GM23338 (cell line): ENCODE results near the gene RANGRF. TPM values are rescaled to one million over a fixed set of nuclear protein-coding genes. Genes with fewer than 3 reads are reported as not detected.

Experiments used
- ATAC-seq: fragments of 200-7000 bp; cut with Tn5 transposase; 3 replicates; pipeline ENCODE4 v1.9.1; 2020
- DNase-seq: peaks from one replicate; pipeline ENCODE4 v3.0.0-alpha.2; 2015; ENCODE audit warnings: low spot score
- H2AFZ ChIP-seq: fragments of 200-600 bp; sonication (generic); 2 replicates; pipeline ENCODE4 v1.8.0; 2016; ENCODE audit warnings: antibody characterized with exemption, mild to moderate bottlenecking, moderate library complexity
- H3F3A ChIP-seq: fragments of 200-600 bp; sonication (generic); replicated peaks from 2 replicates; pipeline ENCODE4 v1.8.0; 2017; ENCODE audit warnings: antibody characterized with exemption, mixed run types, low read depth
- H3K27ac ChIP-seq: fragments of 200-600 bp; sonication (generic); 2 replicates; pipeline ENCODE4 v1.6.1; 2016; ENCODE audit warnings: low read depth
- H3K27me3 ChIP-seq: fragments of 200-600 bp; sonication (generic); 2 replicates; pipeline ENCODE4 v1.8.0; 2016; ENCODE audit warnings: mild to moderate bottlenecking, mixed run types, moderate library complexity; ENCODE audit not compliant: insufficient read depth
- H3K36me3 ChIP-seq: fragments of 200-600 bp; sonication (generic); 2 replicates; pipeline ENCODE4 v1.8.0; 2016; ENCODE audit warnings: mild to moderate bottlenecking; ENCODE audit not compliant: insufficient read depth
- H3K4me1 ChIP-seq: fragments of 200-600 bp; sonication (generic); 2 replicates; pipeline ENCODE4 v1.8.0; 2016; ENCODE audit warnings: mild to moderate bottlenecking, moderate library complexity; ENCODE audit not compliant: insufficient read depth
- H3K4me2 ChIP-seq: fragments of 200-600 bp; sonication (generic); 2 replicates; pipeline ENCODE4 v1.7.1; 2017; ENCODE audit warnings: mixed run types
- H3K4me3 ChIP-seq: fragments of 200-600 bp; sonication (generic); 2 replicates; pipeline ENCODE4 v1.6.1; 2016; ENCODE audit warnings: mixed run types
- H3K79me2 ChIP-seq: fragments of 200-600 bp; sonication (generic); replicated peaks from 2 replicates; pipeline ENCODE4 v1.8.0; 2017; ENCODE audit warnings: mild to moderate bottlenecking; ENCODE audit not compliant: insufficient read depth
- H3K9me2 ChIP-seq: fragments of 200-600 bp; sonication (generic); 2 replicates; pipeline ENCODE4 v1.8.0; 2017; ENCODE audit not compliant: insufficient read depth
- H4K20me1 ChIP-seq: fragments of 200-600 bp; sonication (generic); replicated peaks from 2 replicates; pipeline ENCODE4 v1.8.0; 2017; ENCODE audit warnings: mild to moderate bottlenecking; ENCODE audit not compliant: insufficient read depth
- H3K27ac Mint-ChIP-seq: 2 replicates; pipeline ENCODE4 v1.8.0; 2020; ENCODE audit warnings: inconsistent platforms, mild to moderate bottlenecking, moderate library complexity, mixed read lengths
- H3K27me3 Mint-ChIP-seq: 3 replicates; pipeline ENCODE4 v1.8.0; 2022; ENCODE audit warnings: low read depth, mild to moderate bottlenecking, moderate library complexity, mixed read lengths, inconsistent platforms; ENCODE audit not compliant: insufficient read depth, poor library complexity
- H3K36me3 Mint-ChIP-seq: 3 replicates; pipeline ENCODE4 v1.8.0; 2021; ENCODE audit warnings: low read depth, mild to moderate bottlenecking, inconsistent platforms, moderate library complexity, mixed read lengths
- H3K4me1 Mint-ChIP-seq: 3 replicates; pipeline ENCODE4 v1.8.0; 2020; ENCODE audit warnings: mild to moderate bottlenecking, inconsistent platforms, mixed read lengths
- H3K4me3 Mint-ChIP-seq: 3 replicates; pipeline ENCODE4 v1.8.0; 2021; ENCODE audit warnings: moderate library complexity, mild to moderate bottlenecking, inconsistent platforms, mixed read lengths
- H3K9me3 Mint-ChIP-seq: 3 replicates; pipeline ENCODE4 v1.8.0; 2020; ENCODE audit warnings: moderate library complexity, mild to moderate bottlenecking, inconsistent platforms, mixed read lengths
- CREB1 ChIP-seq: fragments of 250-450 bp; sonication (Bioruptor Pico); IDR thresholded peaks from 2 replicates; pipeline ENCODE4 v1.5.0; 2020; ENCODE audit warnings: low read depth, mild to moderate bottlenecking, moderate library complexity
- EZH2 ChIP-seq: fragments of 200-600 bp; sonication (generic); IDR thresholded peaks from one replicate; pipeline ENCODE4 v1.8.0; 2017; ENCODE audit warnings: antibody characterized with exemption, mild to moderate bottlenecking, low read depth; ENCODE audit not compliant: unreplicated experiment
- EZH2phosphoT487 ChIP-seq: fragments of 200-600 bp; sonication (generic); IDR thresholded peaks from one replicate; pipeline ENCODE4 v1.8.1; 2018; ENCODE audit warnings: antibody characterized with exemption; ENCODE audit not compliant: unreplicated experiment
- JUNB ChIP-seq: IDR thresholded peaks from one replicate; pipeline ENCODE4 v1.6.1; 2016; ENCODE audit warnings: antibody characterized with exemption; ENCODE audit not compliant: unreplicated experiment
- NANOG ChIP-seq: IDR thresholded peaks from 2 replicates; pipeline ENCODE4 v1.6.1; 2016; ENCODE audit warnings: antibody characterized with exemption, borderline replicate concordance
- POLR2AphosphoS5 ChIP-seq: IDR thresholded peaks from 2 replicates; pipeline ENCODE4 v1.6.1; 2016; ENCODE audit warnings: antibody characterized with exemption, low read depth
- STAT1 ChIP-seq: IDR thresholded peaks from one replicate; pipeline ENCODE4 v1.6.1; 2016; ENCODE audit warnings: antibody characterized with exemption; ENCODE audit not compliant: unreplicated experiment
- ZNF114 ChIP-seq: fragments of 250-450 bp; sonication (Bioruptor Pico); IDR thresholded peaks from 2 replicates; pipeline ENCODE4 v1.5.0; 2020; ENCODE audit warnings: mild to moderate bottlenecking, moderate library complexity
- ZNF331 ChIP-seq: fragments of 250-450 bp; sonication (Bioruptor Pico); IDR thresholded peaks from 2 replicates; pipeline ENCODE4 v1.5.0; 2020; ENCODE audit warnings: low read depth, mild to moderate bottlenecking, moderate library complexity
- polyA plus RNA-seq: library from polyadenylated mRNA; unstranded; fragments of >200 nt; fragmentation: Nextera tagmentation; extraction: Ambion mirVana; gene quantifications from 2 replicates; pipeline ENCODE4 v1.2.1, GENCODE V29; 2016
- total RNA-seq: library from RNA; depleted of rRNA; stranded (reverse); fragments of >200 nt; shearing (Covaris generic); gene quantifications from 2 replicates; pipeline ENCODE4 v1.2.3, GENCODE V29; 2014
- TF ChIP-seq, protein P1 (sequence below), 2 experiments: fragments of 200-600 bp in 1 of 2; sonication (generic) in 1 of 2; conservative IDR thresholded peaks; 2 replicates each; pipeline versions ENCODE4 v1.5.1 to v1.6.1; 2016 to 2017; ENCODE audit warnings: antibody characterized with exemption in 2 of 2, low read depth in 2 of 2, mild to moderate bottlenecking in 2 of 2, moderate library complexity in 1 of 2
- TF ChIP-seq, protein P2 (sequence below): IDR thresholded peaks from 2 replicates; pipeline ENCODE4 v1.6.1; 2016; ENCODE audit warnings: antibody characterized with exemption
- TF ChIP-seq, protein P3 (sequence below): fragments of 250-450 bp; sonication (Bioruptor Pico); IDR thresholded peaks from 2 replicates; pipeline ENCODE4 v1.5.0; 2020; ENCODE audit warnings: mild to moderate bottlenecking, moderate library complexity
- TF ChIP-seq, protein P4 (sequence below): IDR thresholded peaks from one replicate; pipeline ENCODE4 v1.6.1; 2018; ENCODE audit warnings: antibody characterized with exemption; ENCODE audit not compliant: unreplicated experiment

RANGRF gene
- total and polyA plus RNA-seq, 2 experiments from 2014 or later = 11.2 to 52.4 TPM

DNA sequence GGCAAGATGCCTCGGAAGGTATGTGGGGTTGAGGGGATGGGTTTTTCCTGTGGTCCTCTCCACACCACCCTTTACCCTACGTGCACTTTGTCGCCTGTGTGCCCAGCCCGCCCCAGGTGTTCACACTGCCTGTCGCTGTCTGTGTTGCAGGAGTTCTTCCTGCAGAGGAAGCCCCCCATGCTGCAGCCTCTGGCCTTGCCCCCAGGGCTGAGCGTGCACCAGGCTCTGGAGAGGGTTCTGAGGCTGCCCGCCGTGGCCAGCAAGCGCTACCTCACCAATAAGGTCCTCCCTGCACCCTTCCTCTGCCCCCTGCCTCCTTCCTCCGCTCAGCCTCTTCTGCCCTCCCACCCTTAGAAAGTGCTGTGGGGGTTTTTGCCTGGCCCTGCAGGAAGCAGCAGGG, 24.1 kb upstream of the RANGRF start:
- no peak overlapping the region for H2AFZ ChIP-seq
- no peaks in the 10 kb centered on the region for H3K27me3 ChIP-seq
- H3K27ac Mint-ChIP-seq = no peak overlapping the region
- TF ChIP-seq ZNF331 (no peak), JUNB (no peak), NANOG (no peak), POLR2AphosphoS5 (no peak), CREB1 (CRISPR knock-in tag) (no peak), ZNF114 (CRISPR knock-in tag) (no peak), EZH2 (no peak), STAT1 (no peak), EZH2phosphoT487 (no peak)
- TF ChIP-seq, protein P1, sequence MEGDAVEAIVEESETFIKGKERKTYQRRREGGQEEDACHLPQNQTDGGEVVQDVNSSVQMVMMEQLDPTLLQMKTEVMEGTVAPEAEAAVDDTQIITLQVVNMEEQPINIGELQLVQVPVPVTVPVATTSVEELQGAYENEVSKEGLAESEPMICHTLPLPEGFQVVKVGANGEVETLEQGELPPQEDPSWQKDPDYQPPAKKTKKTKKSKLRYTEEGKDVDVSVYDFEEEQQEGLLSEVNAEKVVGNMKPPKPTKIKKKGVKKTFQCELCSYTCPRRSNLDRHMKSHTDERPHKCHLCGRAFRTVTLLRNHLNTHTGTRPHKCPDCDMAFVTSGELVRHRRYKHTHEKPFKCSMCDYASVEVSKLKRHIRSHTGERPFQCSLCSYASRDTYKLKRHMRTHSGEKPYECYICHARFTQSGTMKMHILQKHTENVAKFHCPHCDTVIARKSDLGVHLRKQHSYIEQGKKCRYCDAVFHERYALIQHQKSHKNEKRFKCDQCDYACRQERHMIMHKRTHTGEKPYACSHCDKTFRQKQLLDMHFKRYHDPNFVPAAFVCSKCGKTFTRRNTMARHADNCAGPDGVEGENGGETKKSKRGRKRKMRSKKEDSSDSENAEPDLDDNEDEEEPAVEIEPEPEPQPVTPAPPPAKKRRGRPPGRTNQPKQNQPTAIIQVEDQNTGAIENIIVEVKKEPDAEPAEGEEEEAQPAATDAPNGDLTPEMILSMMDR (conservative IDR thresholded peaks at IDR 0.05; ENCODE audit: low read depth in 2 of 2) = no peak
- TF ChIP-seq, protein P2, sequence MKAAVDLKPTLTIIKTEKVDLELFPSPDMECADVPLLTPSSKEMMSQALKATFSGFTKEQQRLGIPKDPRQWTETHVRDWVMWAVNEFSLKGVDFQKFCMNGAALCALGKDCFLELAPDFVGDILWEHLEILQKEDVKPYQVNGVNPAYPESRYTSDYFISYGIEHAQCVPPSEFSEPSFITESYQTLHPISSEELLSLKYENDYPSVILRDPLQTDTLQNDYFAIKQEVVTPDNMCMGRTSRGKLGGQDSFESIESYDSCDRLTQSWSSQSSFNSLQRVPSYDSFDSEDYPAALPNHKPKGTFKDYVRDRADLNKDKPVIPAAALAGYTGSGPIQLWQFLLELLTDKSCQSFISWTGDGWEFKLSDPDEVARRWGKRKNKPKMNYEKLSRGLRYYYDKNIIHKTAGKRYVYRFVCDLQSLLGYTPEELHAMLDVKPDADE = no peak
- TF ChIP-seq, protein P3, sequence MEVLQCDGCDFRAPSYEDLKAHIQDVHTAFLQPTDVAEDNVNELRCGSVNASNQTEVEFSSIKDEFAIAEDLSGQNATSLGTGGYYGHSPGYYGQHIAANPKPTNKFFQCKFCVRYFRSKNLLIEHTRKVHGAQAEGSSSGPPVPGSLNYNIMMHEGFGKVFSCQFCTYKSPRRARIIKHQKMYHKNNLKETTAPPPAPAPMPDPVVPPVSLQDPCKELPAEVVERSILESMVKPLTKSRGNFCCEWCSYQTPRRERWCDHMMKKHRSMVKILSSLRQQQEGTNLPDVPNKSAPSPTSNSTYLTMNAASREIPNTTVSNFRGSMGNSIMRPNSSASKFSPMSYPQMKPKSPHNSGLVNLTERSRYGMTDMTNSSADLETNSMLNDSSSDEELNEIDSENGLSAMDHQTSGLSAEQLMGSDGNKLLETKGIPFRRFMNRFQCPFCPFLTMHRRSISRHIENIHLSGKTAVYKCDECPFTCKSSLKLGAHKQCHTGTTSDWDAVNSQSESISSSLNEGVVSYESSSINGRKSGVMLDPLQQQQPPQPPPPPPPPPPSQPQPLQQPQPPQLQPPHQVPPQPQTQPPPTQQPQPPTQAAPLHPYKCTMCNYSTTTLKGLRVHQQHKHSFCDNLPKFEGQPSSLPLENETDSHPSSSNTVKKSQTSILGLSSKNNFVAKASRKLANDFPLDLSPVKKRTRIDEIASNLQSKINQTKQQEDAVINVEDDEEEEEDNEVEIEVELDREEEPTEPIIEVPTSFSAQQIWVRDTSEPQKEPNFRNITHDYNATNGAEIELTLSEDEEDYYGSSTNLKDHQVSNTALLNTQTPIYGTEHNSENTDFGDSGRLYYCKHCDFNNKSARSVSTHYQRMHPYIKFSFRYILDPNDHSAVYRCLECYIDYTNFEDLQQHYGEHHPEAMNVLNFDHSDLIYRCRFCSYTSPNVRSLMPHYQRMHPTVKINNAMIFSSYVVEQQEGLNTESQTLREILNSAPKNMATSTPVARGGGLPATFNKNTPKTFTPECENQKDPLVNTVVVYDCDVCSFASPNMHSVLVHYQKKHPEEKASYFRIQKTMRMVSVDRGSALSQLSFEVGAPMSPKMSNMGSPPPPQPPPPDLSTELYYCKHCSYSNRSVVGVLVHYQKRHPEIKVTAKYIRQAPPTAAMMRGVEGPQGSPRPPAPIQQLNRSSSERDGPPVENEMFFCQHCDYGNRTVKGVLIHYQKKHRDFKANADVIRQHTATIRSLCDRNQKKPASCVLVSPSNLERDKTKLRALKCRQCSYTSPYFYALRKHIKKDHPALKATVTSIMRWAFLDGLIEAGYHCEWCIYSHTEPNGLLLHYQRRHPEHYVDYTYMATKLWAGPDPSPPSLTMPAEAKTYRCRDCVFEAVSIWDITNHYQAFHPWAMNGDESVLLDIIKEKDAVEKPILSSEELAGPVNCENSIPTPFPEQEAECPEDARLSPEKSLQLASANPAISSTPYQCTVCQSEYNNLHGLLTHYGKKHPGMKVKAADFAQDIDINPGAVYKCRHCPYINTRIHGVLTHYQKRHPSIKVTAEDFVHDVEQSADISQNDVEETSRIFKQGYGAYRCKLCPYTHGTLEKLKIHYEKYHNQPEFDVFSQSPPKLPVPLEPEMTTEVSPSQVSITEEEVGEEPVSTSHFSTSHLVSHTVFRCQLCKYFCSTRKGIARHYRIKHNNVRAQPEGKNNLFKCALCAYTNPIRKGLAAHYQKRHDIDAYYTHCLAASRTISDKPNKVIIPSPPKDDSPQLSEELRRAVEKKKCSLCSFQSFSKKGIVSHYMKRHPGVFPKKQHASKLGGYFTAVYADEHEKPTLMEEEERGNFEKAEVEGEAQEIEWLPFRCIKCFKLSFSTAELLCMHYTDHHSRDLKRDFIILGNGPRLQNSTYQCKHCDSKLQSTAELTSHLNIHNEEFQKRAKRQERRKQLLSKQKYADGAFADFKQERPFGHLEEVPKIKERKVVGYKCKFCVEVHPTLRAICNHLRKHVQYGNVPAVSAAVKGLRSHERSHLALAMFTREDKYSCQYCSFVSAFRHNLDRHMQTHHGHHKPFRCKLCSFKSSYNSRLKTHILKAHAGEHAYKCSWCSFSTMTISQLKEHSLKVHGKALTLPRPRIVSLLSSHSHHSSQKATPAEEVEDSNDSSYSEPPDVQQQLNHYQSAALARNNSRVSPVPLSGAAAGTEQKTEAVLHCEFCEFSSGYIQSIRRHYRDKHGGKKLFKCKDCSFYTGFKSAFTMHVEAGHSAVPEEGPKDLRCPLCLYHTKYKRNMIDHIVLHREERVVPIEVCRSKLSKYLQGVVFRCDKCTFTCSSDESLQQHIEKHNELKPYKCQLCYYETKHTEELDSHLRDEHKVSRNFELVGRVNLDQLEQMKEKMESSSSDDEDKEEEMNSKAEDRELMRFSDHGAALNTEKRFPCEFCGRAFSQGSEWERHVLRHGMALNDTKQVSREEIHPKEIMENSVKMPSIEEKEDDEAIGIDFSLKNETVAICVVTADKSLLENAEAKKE (CRISPR knock-in tag) = no peak
- TF ChIP-seq, protein P4, sequence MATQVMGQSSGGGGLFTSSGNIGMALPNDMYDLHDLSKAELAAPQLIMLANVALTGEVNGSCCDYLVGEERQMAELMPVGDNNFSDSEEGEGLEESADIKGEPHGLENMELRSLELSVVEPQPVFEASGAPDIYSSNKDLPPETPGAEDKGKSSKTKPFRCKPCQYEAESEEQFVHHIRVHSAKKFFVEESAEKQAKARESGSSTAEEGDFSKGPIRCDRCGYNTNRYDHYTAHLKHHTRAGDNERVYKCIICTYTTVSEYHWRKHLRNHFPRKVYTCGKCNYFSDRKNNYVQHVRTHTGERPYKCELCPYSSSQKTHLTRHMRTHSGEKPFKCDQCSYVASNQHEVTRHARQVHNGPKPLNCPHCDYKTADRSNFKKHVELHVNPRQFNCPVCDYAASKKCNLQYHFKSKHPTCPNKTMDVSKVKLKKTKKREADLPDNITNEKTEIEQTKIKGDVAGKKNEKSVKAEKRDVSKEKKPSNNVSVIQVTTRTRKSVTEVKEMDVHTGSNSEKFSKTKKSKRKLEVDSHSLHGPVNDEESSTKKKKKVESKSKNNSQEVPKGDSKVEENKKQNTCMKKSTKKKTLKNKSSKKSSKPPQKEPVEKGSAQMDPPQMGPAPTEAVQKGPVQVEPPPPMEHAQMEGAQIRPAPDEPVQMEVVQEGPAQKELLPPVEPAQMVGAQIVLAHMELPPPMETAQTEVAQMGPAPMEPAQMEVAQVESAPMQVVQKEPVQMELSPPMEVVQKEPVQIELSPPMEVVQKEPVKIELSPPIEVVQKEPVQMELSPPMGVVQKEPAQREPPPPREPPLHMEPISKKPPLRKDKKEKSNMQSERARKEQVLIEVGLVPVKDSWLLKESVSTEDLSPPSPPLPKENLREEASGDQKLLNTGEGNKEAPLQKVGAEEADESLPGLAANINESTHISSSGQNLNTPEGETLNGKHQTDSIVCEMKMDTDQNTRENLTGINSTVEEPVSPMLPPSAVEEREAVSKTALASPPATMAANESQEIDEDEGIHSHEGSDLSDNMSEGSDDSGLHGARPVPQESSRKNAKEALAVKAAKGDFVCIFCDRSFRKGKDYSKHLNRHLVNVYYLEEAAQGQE = no peak
- no peaks in the 10 kb centered on the region for H3K79me2 ChIP-seq
- H3K4me3 ChIP-seq = no peak overlapping the region
- no peak for ATAC-seq
- no peak overlapping the region for H3K27ac ChIP-seq
- H3K9me2 ChIP-seq = no peaks in the 10 kb centered on the region
- H3K4me1 Mint-ChIP-seq = no peaks in the 10 kb centered on the region
- no peak for DNase-seq
- peaks cover 94% of the 10 kb centered on the region for H3K36me3 Mint-ChIP-seq
- 0 out of 2 replicates have a peak, but pooled peaks cover 8% of the 10 kb centered on the region for H3F3A ChIP-seq
- H3K4me2 ChIP-seq = no peak overlapping the region
- H3K4me3 Mint-ChIP-seq = no peak overlapping the region
- H3K4me1 ChIP-seq = no peaks in the 10 kb centered on the region
- H3K9me3 Mint-ChIP-seq = peaks cover 3% of the 10 kb centered on the region; the same call in 1 of the 3 replicates
- peaks cover 3% of the 10 kb centered on the region for H3K27me3 Mint-ChIP-seq
- peaks cover 65% of the 10 kb centered on the region for H3K36me3 ChIP-seq
- peaks cover 25% of the 10 kb centered on the region for H4K20me1 ChIP-seq
